KG1 (cell line): ENCODE data around the gene ECE1.
"Not testable (repeated sequence)": the region's sequence is repeated elsewhere in the genome, so short reads cannot be mapped to it uniquely, and the experiment has no call there.

Experiments used
- DNase-seq: peaks from one replicate; lab custom pipeline; 2025; lab: John Stamatoyannopoulos, UW

Gene ECE1

GRCh38 chr1:21291184-21291583, 921 bp upstream of the ECE1 start:
- no peak for DNase-seq

- DNase-seq, result no peak
Observed at GRCh38 chr1:21290546-21290944, 282 bp upstream of the ECE1 start.

- no peak for DNase-seq
Observed at GRCh38 chr1:21289127-21289526, 1.1 kb downstream of the ECE1 start.

GRCh38 chr1:21287905-21288514, 2.3 kb downstream of the ECE1 start:
- no peak for DNase-seq

- not testable (repeated sequence) for DNase-seq
Observed at GRCh38 chr1:21285386-21285785, 4.9 kb downstream of the ECE1 start.

- DNase-seq, result no peak
Observed at GRCh38 chr1:21285055-21285372, 5.2 kb downstream of the ECE1 start.

GRCh38 chr1:21284206-21285054, 5.8 kb downstream of the ECE1 start:
- no peak for DNase-seq

- DNase-seq, result no peak
Observed at GRCh38 chr1:21283524-21283923, 6.7 kb downstream of the ECE1 start.

- DNase-seq, result not testable (repeated sequence)
Observed at GRCh38 chr1:21282020-21282419, 8.2 kb downstream of the ECE1 start.

GRCh38 chr1:21280482-21280881, 9.8 kb downstream of the ECE1 start:
- no peak for DNase-seq

GRCh38 chr1:21280011-21280471, 10.2 kb downstream of the ECE1 start:
- DNase-seq, result no peak

- DNase-seq, result no peak
Observed at GRCh38 chr1:21278860-21279845, 11.1 kb downstream of the ECE1 start.

- DNase-seq, result no peak
Observed at GRCh38 chr1:21278208-21278859, 11.9 kb downstream of the ECE1 start.

GRCh38 chr1:21277180-21277579, 13.1 kb downstream of the ECE1 start:
- DNase-seq, result no peak

- DNase-seq, result no peak
Observed at GRCh38 chr1:21272540-21272939, 17.7 kb downstream of the ECE1 start.

- DNase-seq, result no peak
Observed at GRCh38 chr1:21271550-21271949, 18.7 kb downstream of the ECE1 start.

- DNase-seq, result peak; percentile 5
Observed at GRCh38 chr1:21270086-21270689, 20.1 kb downstream of the ECE1 start.

- no peak for DNase-seq
Observed at GRCh38 chr1:21269461-21270085, 20.7 kb downstream of the ECE1 start.

GRCh38 chr1:21268281-21269239, 21.7 kb downstream of the ECE1 start:
- DNase-seq, result no peak
